Mesenteric fat pad (tissue), 1 donor: ENCODE measurements around the gene AGPAT2. TPM values are rescaled to one million over a fixed set of nuclear protein-coding genes. Genes with fewer than 3 reads are reported as not detected.
"Not testable (repeated sequence)": the region's sequence is repeated elsewhere in the genome, so short reads cannot be mapped to it uniquely, and the experiment has no call there.

Experiments used
- DNase-seq: peaks from one replicate; pipeline ENCODE4 v3.0.0-alpha.2; 2020; ENCODE audit warnings: low spot score
- total RNA-seq: library from RNA; stranded (reverse); fragmentation: NEBNext Ultra II Directional; extraction: Animal tissue kit (Norgen Biotek cat#: 25700); gene quantifications from one replicate; pipeline ENCODE4 v1.2.1, GENCODE V29; 2021
- donor health status: DM: yes; HTN: yes; CAD: no.

AGPAT2 gene
- total RNA-seq, 1 donor from 2014 or later, result 547 TPM

- DNase-seq, result no peak
These were observed 37.2 kb downstream of the AGPAT2 start for GRCh38 chr9:136650021-136650420.

GRCh38 chr9:136648751-136649150, 38.5 kb downstream of the AGPAT2 start:
- DNase-seq, result no peak

GRCh38 chr9:136646827-136647711, 40.2 kb downstream of the AGPAT2 start:
- no peak for DNase-seq

- DNase-seq, result no peak
These were observed 41.1 kb downstream of the AGPAT2 start for GRCh38 chr9:136645903-136646754.

- no peak for DNase-seq
These were observed 41.8 kb downstream of the AGPAT2 start for GRCh38 chr9:136645352-136645902.

GRCh38 chr9:136644593-136645351, 42.5 kb downstream of the AGPAT2 start:
- DNase-seq, result peak; percentile 96

GRCh38 chr9:136644343-136644592, 43.0 kb downstream of the AGPAT2 start:
- no peak for DNase-seq

GRCh38 chr9:136643596-136644342, 43.5 kb downstream of the AGPAT2 start:
- DNase-seq, result no peak

- no peak for DNase-seq
These were observed 44.8 kb downstream of the AGPAT2 start for GRCh38 chr9:136642439-136642921.

GRCh38 chr9:136640171-136641111, 46.8 kb downstream of the AGPAT2 start:
- no peak for DNase-seq

GRCh38 chr9:136634904-136635303, 52.4 kb downstream of the AGPAT2 start:
- no peak for DNase-seq

- DNase-seq, result not testable (repeated sequence)
These were observed 54.7 kb downstream of the AGPAT2 start for GRCh38 chr9:136632491-136633106.

- DNase-seq, result not testable (repeated sequence)
These were observed 55.2 kb downstream of the AGPAT2 start for GRCh38 chr9:136632072-136632471.

- no peak for DNase-seq
These were observed 55.9 kb downstream of the AGPAT2 start for GRCh38 chr9:136631038-136632000.

GRCh38 chr9:136630662-136630992, 56.6 kb downstream of the AGPAT2 start:
- no peak for DNase-seq

GRCh38 chr9:136629879-136630661, 57.2 kb downstream of the AGPAT2 start:
- no peak for DNase-seq
